Breast epithelium (tissue), 4 donors: Measurements from ENCODE around the gene PNPLA8. TPM values are rescaled to one million over a fixed set of nuclear protein-coding genes. Genes with fewer than 3 reads are reported as not detected.
A peak's percentile ranks its signal among the peaks of the same experiment; 100 is the strongest.

Experiments
- DNase-seq, 2 donors: peaks; one replicate each; pipeline ENCODE4 v3.0.0-alpha.2; 2019; ENCODE audit warnings: low spot score in 2 of 2
- H3K27ac ChIP-seq, 2 donors: fragments of 200-600 bp; sonication (generic) in 1 of 2; one replicate each; pipeline ENCODE4 v1.5.1; 2016 to 2019; ENCODE audit warnings: mild to moderate bottlenecking in 1 of 2
- H3K27me3 ChIP-seq, 2 donors: fragments of 200-600 bp; sonication (generic) in 1 of 2; one replicate each; pipeline versions ENCODE4 v1.5.1 to v1.6.0; 2017 to 2019; ENCODE audit warnings: control low read depth in 1 of 2, mild to moderate bottlenecking in 1 of 2
- H3K36me3 ChIP-seq: fragments of 200-600 bp; one replicate; pipeline ENCODE4 v1.5.1; 2019
- H3K4me1 ChIP-seq, 2 donors: fragments of 200-600 bp; sonication (generic); one replicate each; pipeline ENCODE4 v1.5.1; 2016 to 2019; ENCODE audit warnings: control low read depth in 1 of 2
- H3K4me3 ChIP-seq, 3 donors: fragments of 200-600 bp; sonication (generic); 1 replicate in 2 of 3; 2 replicates in 1 of 3; pipeline ENCODE4 v1.5.1; 2016 to 2019; ENCODE audit warnings: mild to moderate bottlenecking in 3 of 3, moderate library complexity in 2 of 3
- H3K9me3 ChIP-seq, 2 donors: fragments of 200-600 bp; sonication (generic) in 1 of 2; one replicate each; pipeline ENCODE4 v1.5.1; 2016 to 2019; ENCODE audit warnings: control low read depth in 1 of 2
- CTCF ChIP-seq, 3 donors: fragments of 450-650 bp; IDR thresholded peaks; one replicate each; pipeline ENCODE4 v1.5.1; 2016 to 2017; ENCODE audit warnings: antibody characterized with exemption in 3 of 3, mild to moderate bottlenecking in 3 of 3, moderate library complexity in 3 of 3
- POLR2A ChIP-seq: fragments of 450-650 bp; IDR thresholded peaks from one replicate; pipeline ENCODE4 v1.6.1; 2016; ENCODE audit warnings: antibody characterized with exemption, mild to moderate bottlenecking, moderate library complexity
- POLR2AphosphoS5 ChIP-seq, 3 donors: sonication (generic); formaldehyde crosslinking; IDR thresholded peaks; one replicate each; pipeline ENCODE4 v1.6.1; 2017; ENCODE audit warnings: antibody characterized with exemption in 3 of 3
- intact Hi-C: fragments of 100-400 bp; cut with DNase I; formaldehyde crosslinking; loops from one replicate; pipeline ENCODE4 v1.15.1; 2023; ENCODE audit warnings: low total_unique reads
- total RNA-seq, 3 donors: library from RNA; depleted of rRNA; stranded (reverse); fragments of >200 nt; gene quantifications; one replicate each; pipeline ENCODE4 v1.1.0, GENCODE V29; 2016

The PNPLA8 gene
- total RNA-seq = 10 to 100 TPM; 36.1 to 48.6 (median 48.5) TPM

DNA sequence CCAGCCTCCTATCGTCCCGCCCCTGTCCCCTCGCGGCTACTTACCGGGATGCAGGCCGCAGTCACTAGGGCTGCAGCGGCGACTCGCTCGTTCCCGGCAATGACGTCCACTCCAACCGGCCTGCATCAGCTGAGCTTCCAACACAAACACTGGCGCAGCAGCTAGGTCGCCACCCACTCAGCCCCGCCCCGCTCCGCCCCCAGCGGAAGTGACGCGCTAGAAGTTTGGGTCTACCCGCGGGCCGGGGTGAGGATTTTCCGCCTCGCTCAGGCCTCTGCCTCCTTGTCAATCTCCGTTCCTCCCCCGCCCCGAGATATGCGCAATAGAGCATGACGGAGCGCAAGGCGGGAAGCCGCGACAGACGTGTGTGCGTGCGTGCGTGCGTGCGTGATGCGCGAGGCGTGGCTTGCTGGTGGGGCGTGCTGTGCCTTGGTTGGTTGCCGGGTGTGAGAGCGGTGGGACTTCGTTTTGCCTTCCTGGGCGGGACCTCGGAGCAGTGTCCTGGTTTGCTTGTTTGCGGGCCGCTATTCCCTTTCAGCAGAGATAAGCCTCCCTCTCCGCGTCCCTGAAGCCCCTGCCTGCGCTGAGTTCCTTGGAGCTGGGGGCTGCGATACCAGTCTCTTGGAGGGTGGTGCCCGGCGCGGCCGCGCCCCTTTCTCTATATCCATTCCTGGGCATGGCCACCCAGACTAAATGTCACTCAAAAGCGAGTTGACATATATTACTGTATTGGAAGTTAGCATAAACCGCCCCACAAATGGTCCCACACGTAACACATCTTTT is at the start of gene PNPLA8:
Gene PNPLA8 (minus strand): TSS at position 151 of the 783 bp plus-strand sequence. CDS start 10,644 bp downstream, outside the sequence.
- peaks cover 0 to 11% of the 10 kb centered on the region in 2 donors for H3K4me1 ChIP-seq
- TF ChIP-seq POLR2A (peak; percentile 67), CTCF (IDR thresholded peaks at IDR 0.05) (peak in 2 of 3 donors; percentile 12 to 14), POLR2AphosphoS5 (IDR thresholded peaks at IDR 0.05) (peak; percentile 87 to 96 (median 95))
- H3K9me3 ChIP-seq = no peaks in the 10 kb centered on the region
- H3K4me3 ChIP-seq = peak within 1 kb of the TSS; percentile 66 to 72 (median 71)
- DNase-seq = peak; percentile 99 to 100
- no peaks in the 10 kb centered on the region for H3K27me3 ChIP-seq
- H3K36me3 ChIP-seq = no peaks in the 10 kb centered on the region
- H3K27ac ChIP-seq = peak within 1 kb of the TSS; percentile 97 to 99
- intact Hi-C loops = loop anchor here (5.0 kb wide), 1 partner anchor 41 kb away; the partner anchor contains the start of genes DNAJB9 and THAP5

GRCh38 chr7:108575156-108575555 is 49.2 kb upstream of the PNPLA8 start:
- Histone ChIP-seq H3K4me3 (no peak overlapping the region), H3K4me1 (no peaks in the 10 kb centered on the region), H3K27ac (no peak overlapping the region), H3K27me3 (no peaks in the 10 kb centered on the region), H3K36me3 (peaks cover 9% of the 10 kb centered on the region), H3K9me3 (peaks cover 6 to 11% of the 10 kb centered on the region in 2 donors)
- DNase-seq = no peak
- intact Hi-C loops = no loop called here
- TF ChIP-seq POLR2A = no peak

DNA sequence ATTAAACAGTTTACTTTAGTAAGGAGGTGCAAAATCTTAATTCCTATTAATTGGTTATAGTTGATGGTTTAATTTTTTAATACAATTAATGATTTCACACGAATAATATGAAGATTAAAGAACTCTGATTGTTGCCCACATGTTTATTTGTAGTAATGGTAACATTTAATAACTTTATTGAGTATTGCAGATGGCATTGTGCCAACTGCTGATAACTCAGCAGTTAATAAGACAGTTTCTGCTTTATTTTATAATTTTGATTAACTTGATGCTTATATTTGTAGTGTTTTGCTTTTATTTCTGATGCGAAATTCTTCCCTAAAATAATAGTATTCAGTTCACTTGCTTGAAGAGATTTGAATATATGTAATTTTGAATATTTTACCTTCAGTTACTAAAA is 46.5 kb upstream of the PNPLA8 start:
- H3K27ac ChIP-seq = no peak overlapping the region
- H3K4me3 ChIP-seq = no peak overlapping the region
- no peaks in the 10 kb centered on the region for H3K9me3 ChIP-seq
- H3K36me3 ChIP-seq = no peaks in the 10 kb centered on the region
- no peaks in the 10 kb centered on the region for H3K4me1 ChIP-seq
- DNase-seq = no peak
- no peak for TF ChIP-seq POLR2A
- no peak for TF ChIP-seq POLR2AphosphoS5 (IDR thresholded peaks at IDR 0.05)
- no peak for TF ChIP-seq CTCF (IDR thresholded peaks at IDR 0.05)
- no peaks in the 10 kb centered on the region for H3K27me3 ChIP-seq
- intact Hi-C loops = no loop called here

DNA sequence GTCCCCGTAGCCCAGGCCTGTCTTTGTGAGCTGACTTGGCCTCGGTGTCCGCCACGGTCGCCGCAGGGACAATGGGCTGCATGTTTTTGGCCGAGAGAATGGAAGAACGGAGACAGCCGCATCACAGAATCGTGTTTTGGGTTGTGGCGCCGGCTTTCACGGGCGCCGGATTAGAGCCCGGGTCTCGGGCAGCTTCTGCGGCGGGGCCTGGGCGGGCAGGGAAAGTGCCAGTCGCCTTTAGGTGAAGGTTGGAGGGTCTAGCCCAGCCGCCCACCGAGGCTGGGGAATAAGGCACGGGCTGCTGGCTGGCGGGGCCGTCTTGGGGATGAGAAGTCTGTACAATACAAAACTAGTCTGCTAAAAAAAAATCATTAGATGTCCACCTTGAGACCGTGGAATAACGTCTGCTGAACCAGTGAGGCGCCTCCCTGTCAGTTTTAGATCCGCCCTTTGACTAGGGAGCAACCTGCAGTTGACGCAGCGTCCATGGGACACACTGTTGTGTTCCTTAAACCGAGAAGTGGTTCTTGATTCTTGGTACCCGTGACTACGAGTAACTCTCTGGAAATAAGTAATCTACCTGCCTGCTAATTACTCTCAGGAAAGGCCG is 44.3 kb upstream of the PNPLA8 start:
- H3K27ac ChIP-seq = peak overlapping the region; percentile 98 to 99
- no peaks in the 10 kb centered on the region for H3K27me3 ChIP-seq
- TF ChIP-seq POLR2AphosphoS5 (IDR thresholded peaks at IDR 0.05) (peak in 1 of 3 donors; percentile 62), CTCF (IDR thresholded peaks at IDR 0.05) (no peak), POLR2A (no peak)
- peak; percentile 57 to 61 for DNase-seq
- intact Hi-C loops = no loop called here
- no peaks in the 10 kb centered on the region for H3K4me1 ChIP-seq
- no peaks in the 10 kb centered on the region for H3K36me3 ChIP-seq
- no peaks in the 10 kb centered on the region for H3K9me3 ChIP-seq
- peak overlapping the region; percentile 82 to 92 (median 82) for H3K4me3 ChIP-seq

DNA sequence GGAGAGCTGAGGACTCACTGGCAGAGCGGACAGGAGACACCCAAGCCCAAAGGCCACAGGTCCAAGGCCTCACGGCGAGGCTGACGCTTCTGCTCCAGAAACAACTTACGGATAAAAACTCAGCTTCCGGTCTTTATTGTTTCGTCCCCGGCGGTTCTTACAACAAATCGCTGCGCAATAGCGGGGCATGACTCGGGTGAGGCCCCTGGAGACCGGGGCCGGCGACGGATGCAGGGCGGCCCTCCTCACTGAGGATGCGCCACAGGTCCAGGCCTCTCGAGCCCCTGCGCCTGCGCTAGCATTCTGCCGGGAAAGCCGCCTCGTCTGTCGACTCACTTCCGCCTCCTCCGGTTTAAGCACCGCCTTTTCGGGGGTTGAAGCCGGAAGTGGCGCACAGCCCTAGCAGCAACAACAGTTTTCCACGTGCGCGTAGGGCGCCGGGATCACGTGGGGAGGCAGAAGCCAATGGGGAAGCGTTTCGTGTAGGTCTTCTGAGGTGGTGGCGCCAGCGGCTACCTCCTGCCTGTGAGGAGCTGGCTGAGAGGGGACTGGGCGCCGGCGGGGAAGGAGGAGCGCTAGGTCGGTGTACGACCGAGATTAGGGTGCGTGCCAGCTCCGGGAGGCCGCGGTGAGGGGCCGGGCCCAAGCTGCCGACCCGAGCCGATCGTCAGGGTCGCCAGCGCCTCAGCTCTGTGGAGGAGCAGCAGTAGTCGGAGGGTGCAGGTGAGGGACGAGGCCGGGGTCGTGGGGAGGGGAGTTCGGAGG is 43.6 kb upstream of the PNPLA8 start, which contains the start of the genes DNAJB9 and THAP5:
Gene DNAJB9 (plus strand): TSS at position 494 of the 765 bp plus-strand sequence. CDS start 1,853 bp downstream, outside the sequence.
Gene THAP5 (minus strand): TSS at position 326 of the 765 bp plus-strand sequence. CDS start 137 bp downstream, at position 189.
- Histone ChIP-seq H3K4me1 (no peaks in the 10 kb centered on the region), H3K36me3 (no peaks in the 10 kb centered on the region), H3K4me3 (peak within 1 kb of the TSS; percentile 82 to 92 (median 82)), H3K27me3 (no peaks in the 10 kb centered on the region), H3K27ac (peak within 1 kb of the TSS; percentile 98 to 99), H3K9me3 (no peaks in the 10 kb centered on the region)
- TF ChIP-seq CTCF (IDR thresholded peaks at IDR 0.05) = peak in 1 of 3 donors; percentile 28
- TF ChIP-seq POLR2A = peak; percentile 79
- peak; percentile 93 to 98 (median 94) for TF ChIP-seq POLR2AphosphoS5 (IDR thresholded peaks at IDR 0.05)
- intact Hi-C loops = loop anchor here (5.0 kb wide), 1 partner anchor 42 kb away; the partner anchor contains the start of gene PNPLA8
- peak; percentile 99 for DNase-seq
